HepG2 (cell line): ENCODE results near the gene ACER3. TPM values are rescaled to one million over a fixed set of nuclear protein-coding genes. Genes with fewer than 3 reads are reported as not detected.
A peak's percentile ranks its signal among the peaks of the same experiment; 100 is the strongest.

Source experiments
- ATAC-seq: fragments of 200-7000 bp; cut with Tn5 transposase; 3 replicates; pipeline ENCODE4 v1.9.1; 2020; ENCODE audit warnings: mild to moderate bottlenecking, moderate library complexity
- BruUV-seq: library from RNA; stranded (reverse); fragments of 400-500 nt; replicated peaks from 2 replicates; lab custom pipeline; 2021; lab: Mats Ljungman, UMichigan
- CTCF ChIA-PET: fragments of 300-600 bp; formaldehyde crosslinking; extraction: SDS; loops from one replicate; lab custom pipeline; 2021; ENCODE audit warnings: low total read pairs, inconsistent platforms, low intra/inter-chr PET ratio; lab: Yijun Ruan, JAX
- POLR2A ChIA-PET: fragments of 350-600 bp; sonication (Branson Sonifier 250); formaldehyde crosslinking; loops from one replicate; lab custom pipeline; 2020; ENCODE audit warnings: antibody characterized with exemption, inconsistent platforms; lab: Yijun Ruan, JAX
- DNase-seq: peaks from one replicate; pipeline ENCODE4 v3.0.0-alpha.2; 2015; ENCODE audit warnings: low spot score
- FAIRE-seq: peaks from 3 replicates; lab custom pipeline; 2011; peaks lifted over from hg19 to GRCh38; lab: Jason Lieb, UNC
- H2AFZ ChIP-seq: one replicate; pipeline ENCODE4 v1.6.1; 2011; ENCODE audit warnings: low read length, inconsistent platforms
- H3K27ac ChIP-seq: fragments of 300-600 bp; 3 replicates; pipeline ENCODE4 v1.8.0; 2011; ENCODE audit warnings: mixed run types, mild to moderate bottlenecking, mixed read lengths, low read length, inconsistent platforms; ENCODE audit not compliant: insufficient read depth; ENCODE audit errors: extremely low read length
- H3K27me3 ChIP-seq, 2 experiments: fragments of 200-600 bp in 1 of 2; 2 replicates in 1 of 2; 3 replicates in 1 of 2; pipeline versions ENCODE4 v1.6.0 to v1.8.0; 2011; ENCODE audit warnings: low read length in 2 of 2, mild to moderate bottlenecking in 2 of 2, moderate library complexity in 2 of 2, inconsistent platforms in 1 of 2; ENCODE audit not compliant: insufficient read depth in 2 of 2, control insufficient read depth in 1 of 2
- H3K36me3 ChIP-seq, 2 experiments: fragments of 200-600 bp in 1 of 2; replicated peaks in 1 of 2; 2 replicates in 1 of 2; 3 replicates in 1 of 2; pipeline versions ENCODE4 v1.5.1 to v1.8.0; 2011; ENCODE audit warnings: low read length in 2 of 2, inconsistent platforms in 1 of 2; ENCODE audit not compliant: insufficient read depth in 2 of 2, control insufficient read depth in 1 of 2
- H3K4me1 ChIP-seq: 2 replicates; pipeline ENCODE4 v1.5.1; 2012; ENCODE audit warnings: low read length, inconsistent platforms; ENCODE audit not compliant: insufficient read depth
- H3K4me2 ChIP-seq: 2 replicates; pipeline ENCODE4 v1.6.0; 2011; ENCODE audit warnings: low read depth, low read length, inconsistent platforms
- H3K4me3 ChIP-seq, 3 experiments: fragments of 200-600 bp in 1 of 3; sonication (generic), shearing (Covaris generic) in 1 of 3; replicated peaks in 1 of 3; 2 replicates each; pipeline ENCODE4 v1.5.1; 2011 to 2016; ENCODE audit warnings: low read length in 3 of 3, inconsistent platforms in 2 of 3, low read depth in 2 of 3, mild to moderate bottlenecking in 2 of 3, control low read depth in 1 of 3, mixed read lengths in 1 of 3; ENCODE audit not compliant: insufficient read depth in 1 of 3
- H3K79me2 ChIP-seq: one replicate; pipeline ENCODE4 v1.6.1; 2011; ENCODE audit warnings: low read length, inconsistent platforms; ENCODE audit not compliant: insufficient read depth
- H3K9ac ChIP-seq: 2 replicates; pipeline ENCODE4 v1.6.0; 2011; ENCODE audit warnings: mild to moderate bottlenecking, low read depth, low read length, inconsistent platforms; ENCODE audit not compliant: insufficient read depth
- H3K9me3 ChIP-seq: 2 replicates; pipeline ENCODE4 v1.5.1; 2012; ENCODE audit warnings: mild to moderate bottlenecking, low read length
- H4K20me1 ChIP-seq: 2 replicates; pipeline ENCODE4 v1.6.0; 2011; ENCODE audit warnings: inconsistent platforms, mild to moderate bottlenecking, low read length, moderate library complexity; ENCODE audit not compliant: insufficient read depth
- GATA4 ChIP-seq: sonication (generic); IDR thresholded peaks from 2 replicates; pipeline ENCODE4 v1.6.1; 2016; ENCODE audit warnings: antibody characterized with exemption, low read depth, borderline replicate concordance
- KMT2A ChIP-seq: sonication (generic); formaldehyde crosslinking; IDR thresholded peaks from 2 replicates; pipeline ENCODE4 v1.4.0; 2020; ENCODE audit warnings: missing genetic modification reagents
- POGZ ChIP-seq: sonication (generic); formaldehyde crosslinking; IDR thresholded peaks from 2 replicates; pipeline ENCODE4 v1.4.0; 2020; ENCODE audit warnings: mild to moderate bottlenecking, missing genetic modification reagents
- RAD21 ChIP-seq: fragments of 450-650 bp; formaldehyde crosslinking; IDR thresholded peaks from 2 replicates; pipeline ENCODE4 v1.5.0; 2020; ENCODE audit warnings: mild to moderate bottlenecking
- REL ChIP-seq: sonication (generic); formaldehyde crosslinking; conservative IDR thresholded peaks from 2 replicates; pipeline ENCODE4 v1.8.0; 2022; ENCODE audit warnings: mild to moderate bottlenecking, missing genetic modification reagents, moderate library complexity
- TFAP4 ChIP-seq: sonication (generic); IDR thresholded peaks from 2 replicates; pipeline ENCODE4 v1.6.1; 2016; ENCODE audit warnings: low read depth, borderline replicate concordance
- ZNF605 ChIP-seq: sonication (generic); formaldehyde crosslinking; IDR thresholded peaks from 2 replicates; pipeline ENCODE4 v1.8.0; 2022; ENCODE audit warnings: mild to moderate bottlenecking, missing genetic modification reagents
- ZNF670 ChIP-seq: sonication (generic); formaldehyde crosslinking; IDR thresholded peaks from 2 replicates; pipeline ENCODE4 v1.8.0; 2022; ENCODE audit warnings: mild to moderate bottlenecking, missing genetic modification reagents, borderline replicate concordance
- ZNF713 ChIP-seq: sonication (generic); formaldehyde crosslinking; IDR thresholded peaks from 2 replicates; pipeline ENCODE4 v1.4.0; 2020; ENCODE audit warnings: mild to moderate bottlenecking, missing genetic modification reagents
- WGBS: methylation state at CpG from one replicate; pipeline ENCODE4 v1.1.6; 2017; ENCODE audit warnings: low lambda C conversion rate; 5-methylcytosine and 5-hydroxymethylcytosine counted together
- in situ Hi-C: cut with HindIII; loops from 2 replicates; pipeline ENCODE4 v1.10.0; 2017; ENCODE audit warnings: low pct_unique_long_range_greater_than_20kb; ENCODE audit not compliant: extremely low pct_ligation_motif_present
- intact Hi-C: fragments of 100-400 bp; cut with micrococcal nuclease; formaldehyde crosslinking; loops from one replicate; pipeline ENCODE4 v1.10.0; 2022; ENCODE audit not compliant: unreplicated experiment
- polyA plus RNA-seq, 8 experiments: library from polyadenylated mRNA; depleted of rRNA in 3 of 8; stranded (reverse) in 7 of 8; unstranded in 1 of 8; fragments of >200 nt; fragmentation: Illumina TruSeq in 4 of 8; extraction: Trizol in 4 of 8; gene quantifications; 2 replicates each; pipeline versions ENCODE4 v1.2.1 to v1.2.3, GENCODE V29; 2011 to 2016; ENCODE audit warnings: low read depth in 4 of 8, missing spikeins in 1 of 8, mixed read lengths in 1 of 8; ENCODE audit not compliant: insufficient read depth in 1 of 8
- total RNA-seq, 5 experiments: library from RNA; depleted of rRNA; stranded (reverse); fragments of >200 nt; fragmentation: Illumina TruSeq; extraction: Trizol; gene quantifications; 2 replicates each; pipeline ENCODE4 v1.2.3, GENCODE V29; 2016; ENCODE audit warnings: low read depth in 1 of 5
- TF ChIP-seq, protein P1 (sequence below): sonication (generic); formaldehyde crosslinking; IDR thresholded peaks from 2 replicates; pipeline ENCODE4 v1.5.1; 2020; ENCODE audit warnings: mild to moderate bottlenecking, missing genetic modification reagents, borderline replicate concordance

ACER3 gene
- total and polyA plus RNA-seq, 2 of the 13 experiments (the other 11 are each of a cell fraction or from before 2014, with no cell fraction given): 6.0 to 9.8 TPM

GRCh38 chr11:77073328-77074001, 212.7 kb downstream of the ACER3 start (continued):
- TF ChIP-seq RAD21 (CRISPR knock-in tag): peak; percentile 15; the same call in 1 of the 2 replicates

DNA sequence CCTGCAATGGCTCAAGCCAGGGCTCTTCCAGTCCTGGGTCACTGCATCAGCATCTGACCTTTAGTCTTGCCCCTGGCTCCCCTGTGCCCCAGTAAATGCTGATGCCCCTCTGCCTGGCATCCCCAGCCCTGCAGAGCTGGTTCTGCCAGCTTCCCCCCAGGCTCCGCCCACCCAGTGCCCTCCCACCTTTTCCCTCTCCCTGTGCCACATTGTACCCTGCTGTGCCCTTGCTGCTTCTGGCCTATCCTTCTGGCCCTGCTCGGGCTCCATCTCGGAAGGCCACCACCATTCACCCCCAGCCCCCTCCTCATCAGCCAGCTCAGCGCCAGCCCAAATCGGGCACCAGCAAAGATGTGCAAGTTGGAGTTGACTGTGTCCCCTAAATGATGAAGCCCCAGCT, 213.5 kb downstream of the ACER3 start:
- TF ChIP-seq ZNF713 (CRISPR knock-in tag): no peak
- no peak for TF ChIP-seq POGZ (CRISPR knock-in tag)
- no peak for TF ChIP-seq GATA4
- no peak for TF ChIP-seq TFAP4
- TF ChIP-seq ZNF605 (CRISPR knock-in tag): no peak
- no peak for TF ChIP-seq REL (CRISPR knock-in tag)
- TF ChIP-seq, protein P1, sequence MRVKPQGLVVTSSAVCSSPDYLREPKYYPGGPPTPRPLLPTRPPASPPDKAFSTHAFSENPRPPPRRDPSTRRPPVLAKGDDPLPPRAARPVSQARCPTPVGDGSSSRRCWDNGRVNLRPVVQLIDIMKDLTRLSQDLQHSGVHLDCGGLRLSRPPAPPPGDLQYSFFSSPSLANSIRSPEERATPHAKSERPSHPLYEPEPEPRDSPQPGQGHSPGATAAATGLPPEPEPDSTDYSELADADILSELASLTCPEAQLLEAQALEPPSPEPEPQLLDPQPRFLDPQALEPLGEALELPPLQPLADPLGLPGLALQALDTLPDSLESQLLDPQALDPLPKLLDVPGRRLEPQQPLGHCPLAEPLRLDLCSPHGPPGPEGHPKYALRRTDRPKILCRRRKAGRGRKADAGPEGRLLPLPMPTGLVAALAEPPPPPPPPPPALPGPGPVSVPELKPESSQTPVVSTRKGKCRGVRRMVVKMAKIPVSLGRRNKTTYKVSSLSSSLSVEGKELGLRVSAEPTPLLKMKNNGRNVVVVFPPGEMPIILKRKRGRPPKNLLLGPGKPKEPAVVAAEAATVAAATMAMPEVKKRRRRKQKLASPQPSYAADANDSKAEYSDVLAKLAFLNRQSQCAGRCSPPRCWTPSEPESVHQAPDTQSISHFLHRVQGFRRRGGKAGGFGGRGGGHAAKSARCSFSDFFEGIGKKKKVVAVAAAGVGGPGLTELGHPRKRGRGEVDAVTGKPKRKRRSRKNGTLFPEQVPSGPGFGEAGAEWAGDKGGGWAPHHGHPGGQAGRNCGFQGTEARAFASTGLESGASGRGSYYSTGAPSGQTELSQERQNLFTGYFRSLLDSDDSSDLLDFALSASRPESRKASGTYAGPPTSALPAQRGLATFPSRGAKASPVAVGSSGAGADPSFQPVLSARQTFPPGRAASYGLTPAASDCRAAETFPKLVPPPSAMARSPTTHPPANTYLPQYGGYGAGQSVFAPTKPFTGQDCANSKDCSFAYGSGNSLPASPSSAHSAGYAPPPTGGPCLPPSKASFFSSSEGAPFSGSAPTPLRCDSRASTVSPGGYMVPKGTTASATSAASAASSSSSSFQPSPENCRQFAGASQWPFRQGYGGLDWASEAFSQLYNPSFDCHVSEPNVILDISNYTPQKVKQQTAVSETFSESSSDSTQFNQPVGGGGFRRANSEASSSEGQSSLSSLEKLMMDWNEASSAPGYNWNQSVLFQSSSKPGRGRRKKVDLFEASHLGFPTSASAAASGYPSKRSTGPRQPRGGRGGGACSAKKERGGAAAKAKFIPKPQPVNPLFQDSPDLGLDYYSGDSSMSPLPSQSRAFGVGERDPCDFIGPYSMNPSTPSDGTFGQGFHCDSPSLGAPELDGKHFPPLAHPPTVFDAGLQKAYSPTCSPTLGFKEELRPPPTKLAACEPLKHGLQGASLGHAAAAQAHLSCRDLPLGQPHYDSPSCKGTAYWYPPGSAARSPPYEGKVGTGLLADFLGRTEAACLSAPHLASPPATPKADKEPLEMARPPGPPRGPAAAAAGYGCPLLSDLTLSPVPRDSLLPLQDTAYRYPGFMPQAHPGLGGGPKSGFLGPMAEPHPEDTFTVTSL (CRISPR knock-in tag): no peak
- TF ChIP-seq KMT2A (CRISPR knock-in tag): no peak
- no peak for TF ChIP-seq ZNF670 (CRISPR knock-in tag)
- peaks cover 4 to 38% of the 10 kb centered on the region in 2 experiments; a peak in 4 of 5 replicates for H3K27me3 ChIP-seq
- H2AFZ ChIP-seq: no peak overlapping the region
- peaks cover 25% of the 10 kb centered on the region for H3K4me1 ChIP-seq
- H3K9me3 ChIP-seq: no peaks in the 10 kb centered on the region
- 60% methylated on average over 5 of the region's 5 CpGs for WGBS
- ATAC-seq (no peak), DNase-seq (no peak), FAIRE-seq (no peak)
- H4K20me1 ChIP-seq: no peaks in the 10 kb centered on the region
- no peaks in the 10 kb centered on the region for H3K79me2 ChIP-seq
- in situ Hi-C loops (no loop called here), intact Hi-C loops (no loop called here)
- no peaks in the 10 kb centered on the region for H3K36me3 ChIP-seq
- ChIA-PET POLR2A (no interaction called here), CTCF (interaction anchor here (2.6 kb wide), 1 partner anchor 27 kb away, joined by 11 read pairs; no protein-coding TSS in a partner anchor)
- no peak overlapping the region for H3K27ac ChIP-seq
- H3K9ac ChIP-seq: no peak overlapping the region
- no TSS peak for BruUV-seq
- H3K4me2 ChIP-seq: no peak overlapping the region
- H3K4me3 ChIP-seq: no peak overlapping the region
